HCT116 (cell line): ENCODE results near the gene HBP1. TPM values are rescaled to one million over a fixed set of nuclear protein-coding genes. Genes with fewer than 3 reads are reported as not detected.

ENCODE experiments used
- ATAC-seq: fragments of 200-7000 bp; cut with Tn5 transposase; 2 replicates; pipeline ENCODE4 v1.9.1; 2020; ENCODE audit warnings: mild to moderate bottlenecking, moderate library complexity
- BruUV-seq: library from RNA; stranded (reverse); fragments of 400-500 nt; replicated peaks from 2 replicates; lab custom pipeline; 2021; lab: Mats Ljungman, UMichigan
- CTCF ChIA-PET: fragments of 300-600 bp; sonication (Branson Sonifier 250); formaldehyde crosslinking; loops from one replicate; lab custom pipeline; 2021; ENCODE audit warnings: antibody characterized with exemption; lab: Charles Lee
- POLR2A ChIA-PET: fragments of 300-600, 350-600 bp; sonication (Branson Sonifier 250); formaldehyde crosslinking; loops from one replicate; lab custom pipeline; 2021; ENCODE audit warnings: antibody characterized with exemption; lab: Charles Lee
- RAD21 ChIA-PET, 2 experiments: fragments of 300-600 bp; sonication (Branson Sonifier 250); formaldehyde crosslinking; loops; one replicate each; lab custom pipeline; 2023; ENCODE audit warnings: low total read pairs in 2 of 2; ENCODE audit not compliant: uncharacterized antibody in 2 of 2, unreplicated experiment in 2 of 2, low non-redundant PET in 1 of 2; lab: Charles Lee
- DNase-seq: peaks from one replicate; pipeline ENCODE4 v3.0.0-alpha.2; 2010; ENCODE audit warnings: low read depth, low spot score
- H2AFZ ChIP-seq: fragments of 200-600 bp; shearing (Covaris generic), sonication (generic); 2 replicates; pipeline ENCODE4 v1.6.1; 2017; ENCODE audit warnings: low read depth, mixed run types, mixed read lengths, antibody characterized with exemption, low read length; ENCODE audit not compliant: poor library complexity, severe bottlenecking
- H3K27ac ChIP-seq: 2 replicates; pipeline ENCODE4 v1.5.1; 2012; ENCODE audit warnings: low read depth, low read length
- H3K27me3 ChIP-seq: fragments of 200-600 bp; sonication (generic); 2 replicates; pipeline ENCODE4 v1.6.1; 2016; ENCODE audit warnings: mixed run types, low read length, mixed read lengths; ENCODE audit not compliant: insufficient read depth
- H3K36me3 ChIP-seq, 2 experiments: fragments of 200-500 bp in 1 of 2; fragments of 200-600 bp in 1 of 2; sonication (Bioruptor generic) in 1 of 2; sonication (generic) in 1 of 2; 2 replicates each; pipeline versions ENCODE4 v1.5.1 to v1.6.1; 2014 to 2016; ENCODE audit warnings: low read length in 2 of 2, inconsistent platforms in 1 of 2, mixed read lengths in 1 of 2, mixed run types in 1 of 2; ENCODE audit not compliant: insufficient read depth in 2 of 2, control insufficient read depth in 1 of 2
- H3K4me1 ChIP-seq, 2 experiments: fragments of 200-600 bp in 1 of 2; sonication (generic) in 1 of 2; 2 replicates each; pipeline versions ENCODE4 v1.5.1 to v1.6.1; 2012 to 2017; ENCODE audit warnings: low read length in 2 of 2, inconsistent platforms in 1 of 2, mild to moderate bottlenecking in 1 of 2, mixed read lengths in 1 of 2, mixed run types in 1 of 2, moderate library complexity in 1 of 2; ENCODE audit not compliant: insufficient read depth in 2 of 2, control insufficient read depth in 1 of 2
- H3K4me2 ChIP-seq: fragments of 200-600 bp; sonication (generic); 2 replicates; pipeline ENCODE4 v1.6.1; 2017; ENCODE audit warnings: mixed run types, low read length, mixed read lengths
- H3K4me3 ChIP-seq, 2 experiments: fragments of 200-600 bp in 1 of 2; sonication (generic) in 1 of 2; replicated peaks in 1 of 2; 2 replicates each; pipeline ENCODE4 v1.5.1; 2011 to 2016; ENCODE audit warnings: low read length in 2 of 2, control low read depth in 1 of 2, low read depth in 1 of 2, mild to moderate bottlenecking in 1 of 2, mixed read lengths in 1 of 2, mixed run types in 1 of 2
- H3K79me2 ChIP-seq: fragments of 200-600 bp; sonication (generic); 2 replicates; pipeline ENCODE4 v1.6.1; 2017; ENCODE audit warnings: mild to moderate bottlenecking, mixed run types, low read length, moderate library complexity, mixed read lengths; ENCODE audit not compliant: insufficient read depth
- H3K9ac ChIP-seq: fragments of 200-600 bp; sonication (generic); 2 replicates; pipeline ENCODE4 v1.6.1; 2016; ENCODE audit warnings: low read length, mixed read lengths
- H3K9me2 ChIP-seq: fragments of 200-600 bp; sonication (generic), shearing (Covaris generic); 2 replicates; pipeline ENCODE4 v1.6.1; 2017; ENCODE audit warnings: mixed run types, mild to moderate bottlenecking, moderate library complexity; ENCODE audit not compliant: insufficient read depth
- H3K9me3 ChIP-seq, 2 experiments: fragments of 200-500 bp in 1 of 2; fragments of 200-600 bp in 1 of 2; sonication (Bioruptor generic) in 1 of 2; sonication (generic) in 1 of 2; 2 replicates each; pipeline ENCODE4 v1.6.1; 2014 to 2017; ENCODE audit warnings: low read length in 2 of 2, mixed read lengths in 2 of 2, inconsistent platforms in 1 of 2, low read depth in 1 of 2, mild to moderate bottlenecking in 1 of 2, mixed run types in 1 of 2, moderate library complexity in 1 of 2; ENCODE audit not compliant: control insufficient read depth in 1 of 2, insufficient read depth in 1 of 2
- H4K20me1 ChIP-seq: fragments of 200-600 bp; sonication (generic), shearing (Covaris generic); 2 replicates; pipeline ENCODE4 v1.6.1; 2017; ENCODE audit warnings: mixed run types, mild to moderate bottlenecking, moderate library complexity; ENCODE audit not compliant: insufficient read depth
- CBX3 ChIP-seq: IDR thresholded peaks from 2 replicates; pipeline ENCODE4 v1.6.1; 2012; ENCODE audit warnings: low read depth
- CEBPB ChIP-seq: IDR thresholded peaks from 2 replicates; pipeline ENCODE4 v1.6.1; 2012; ENCODE audit warnings: low read depth
- EZH2 ChIP-seq: fragments of 200-600 bp; sonication (generic); IDR thresholded peaks from 2 replicates; pipeline ENCODE4 v1.6.1; 2017; ENCODE audit warnings: antibody characterized with exemption, mixed run types
- EZH2phosphoT487 ChIP-seq: fragments of 200-600 bp; IDR thresholded peaks from 2 replicates; pipeline ENCODE4 v1.6.1; 2018; ENCODE audit warnings: antibody characterized with exemption, borderline replicate concordance
- FOSL1 ChIP-seq: IDR thresholded peaks from 2 replicates; pipeline ENCODE4 v1.6.1; 2012; ENCODE audit warnings: low read depth
- JUND ChIP-seq: IDR thresholded peaks from 2 replicates; pipeline ENCODE4 v1.6.1; 2012
- POLR2A ChIP-seq: IDR thresholded peaks from 2 replicates; pipeline ENCODE4 v1.7.0; 2011; ENCODE audit warnings: borderline replicate concordance; ENCODE audit not compliant: insufficient read depth, insufficient read length; ENCODE audit errors: extremely low read depth
- POLR2AphosphoS5 ChIP-seq: IDR thresholded peaks from 2 replicates; pipeline ENCODE4 v1.6.1; 2011; ENCODE audit warnings: mild to moderate bottlenecking, low read depth, low read length, moderate library complexity
- RAD21 ChIP-seq: IDR thresholded peaks from 2 replicates; pipeline ENCODE4 v1.6.1; 2012; ENCODE audit warnings: low read depth, mild to moderate bottlenecking
- SP1 ChIP-seq: IDR thresholded peaks from 2 replicates; pipeline ENCODE4 v1.6.1; 2012; ENCODE audit warnings: low read depth
- SRF ChIP-seq: IDR thresholded peaks from 2 replicates; pipeline ENCODE4 v1.6.1; 2012; ENCODE audit warnings: low read depth
- intact Hi-C: fragments of 100-400 bp; cut with micrococcal nuclease; formaldehyde crosslinking; loops from 2 replicates; pipeline ENCODE4 v1.10.0; 2022
- total RNA-seq: library from RNA; stranded (reverse); gene quantifications from one replicate; pipeline ENCODE4 v1.2.1, GENCODE V29; 2021; ENCODE audit not compliant: unreplicated experiment
- TF ChIP-seq, protein P1 (sequence below): IDR thresholded peaks from 2 replicates; pipeline ENCODE4 v1.6.1; 2011; ENCODE audit warnings: mild to moderate bottlenecking, low read length, moderate library complexity; ENCODE audit not compliant: insufficient replicate concordance; ENCODE audit errors: extremely low read depth
- TF ChIP-seq, protein P2 (sequence below): IDR thresholded peaks from 2 replicates; pipeline ENCODE4 v1.6.1; 2012
- TF ChIP-seq, protein P3 (sequence below), 3 experiments: fragments of 200-600 bp in 1 of 3; sonication (generic) in 1 of 3; IDR thresholded peaks in 2 of 3; conservative IDR thresholded peaks in 1 of 3; 2 replicates each; pipeline ENCODE4 v1.5.1; 2012 to 2017; ENCODE audit warnings: low read depth in 2 of 3, low read length in 2 of 3, antibody characterized with exemption in 1 of 3, borderline replicate concordance in 1 of 3, control low read depth in 1 of 3, mild to moderate bottlenecking in 1 of 3, mixed read lengths in 1 of 3, mixed run types in 1 of 3, moderate library complexity in 1 of 3; ENCODE audit not compliant: insufficient read depth in 1 of 3

HBP1 gene
- total RNA-seq, 1 experiment from 2014 or later: 24.3 TPM

DNA sequence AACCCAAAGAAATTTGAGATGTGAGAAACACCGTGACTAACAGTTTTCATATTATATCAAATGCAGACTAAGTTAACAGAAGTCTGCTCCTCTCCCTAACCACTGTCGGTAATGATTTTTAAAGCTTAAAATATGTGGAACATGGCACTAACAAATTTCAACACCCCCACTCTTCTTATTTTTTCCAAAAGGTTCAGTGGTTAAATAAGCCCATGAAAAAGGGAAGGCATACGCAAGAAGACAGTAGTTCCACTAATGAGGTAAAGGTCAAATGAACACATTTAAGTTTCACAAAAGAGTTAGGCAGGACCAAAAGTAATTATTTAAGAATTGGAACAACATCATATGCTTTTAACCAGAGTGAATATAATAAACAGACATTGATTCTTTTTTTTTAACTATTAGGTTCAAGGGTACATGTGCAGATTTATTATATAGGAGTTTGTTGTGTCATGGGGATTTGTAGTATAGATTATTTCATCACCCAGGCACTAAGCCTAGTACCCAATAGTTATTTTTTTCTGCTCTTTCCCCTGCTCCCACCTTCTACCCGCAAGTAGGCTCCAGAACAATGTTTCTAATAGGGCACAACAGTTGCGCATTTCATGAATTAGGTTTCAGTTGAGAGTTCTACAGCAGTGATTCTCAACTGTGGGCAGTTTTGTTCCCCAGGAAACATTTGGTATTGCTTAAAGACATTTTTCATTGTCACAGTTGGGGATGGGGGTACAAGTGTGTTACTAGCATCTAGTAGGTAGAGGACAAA, 79.9 kb downstream of the HBP1 start:
- no peaks in the 10 kb centered on the region for H3K4me1 ChIP-seq
- no peaks in the 10 kb centered on the region for H3K9me2 ChIP-seq
- ATAC-seq (no peak), DNase-seq (no peak)
- TF ChIP-seq CEBPB: no peak
- TF ChIP-seq, protein P1, sequence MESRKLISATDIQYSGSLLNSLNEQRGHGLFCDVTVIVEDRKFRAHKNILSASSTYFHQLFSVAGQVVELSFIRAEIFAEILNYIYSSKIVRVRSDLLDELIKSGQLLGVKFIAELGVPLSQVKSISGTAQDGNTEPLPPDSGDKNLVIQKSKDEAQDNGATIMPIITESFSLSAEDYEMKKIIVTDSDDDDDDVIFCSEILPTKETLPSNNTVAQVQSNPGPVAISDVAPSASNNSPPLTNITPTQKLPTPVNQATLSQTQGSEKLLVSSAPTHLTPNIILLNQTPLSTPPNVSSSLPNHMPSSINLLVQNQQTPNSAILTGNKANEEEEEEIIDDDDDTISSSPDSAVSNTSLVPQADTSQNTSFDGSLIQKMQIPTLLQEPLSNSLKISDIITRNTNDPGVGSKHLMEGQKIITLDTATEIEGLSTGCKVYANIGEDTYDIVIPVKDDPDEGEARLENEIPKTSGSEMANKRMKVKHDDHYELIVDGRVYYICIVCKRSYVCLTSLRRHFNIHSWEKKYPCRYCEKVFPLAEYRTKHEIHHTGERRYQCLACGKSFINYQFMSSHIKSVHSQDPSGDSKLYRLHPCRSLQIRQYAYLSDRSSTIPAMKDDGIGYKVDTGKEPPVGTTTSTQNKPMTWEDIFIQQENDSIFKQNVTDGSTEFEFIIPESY: no peak
- no peak for TF ChIP-seq CBX3
- no peak for TF ChIP-seq RAD21
- no peak for TF ChIP-seq JUND
- no peak for TF ChIP-seq SP1
- TF ChIP-seq FOSL1: no peak
- TF ChIP-seq, protein P2, sequence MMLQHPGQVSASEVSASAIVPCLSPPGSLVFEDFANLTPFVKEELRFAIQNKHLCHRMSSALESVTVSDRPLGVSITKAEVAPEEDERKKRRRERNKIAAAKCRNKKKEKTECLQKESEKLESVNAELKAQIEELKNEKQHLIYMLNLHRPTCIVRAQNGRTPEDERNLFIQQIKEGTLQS: no peak
- TF ChIP-seq EZH2: no peak
- no peak for TF ChIP-seq POLR2A
- TF ChIP-seq EZH2phosphoT487: no peak
- no peak for TF ChIP-seq SRF
- TF ChIP-seq, protein P3, sequence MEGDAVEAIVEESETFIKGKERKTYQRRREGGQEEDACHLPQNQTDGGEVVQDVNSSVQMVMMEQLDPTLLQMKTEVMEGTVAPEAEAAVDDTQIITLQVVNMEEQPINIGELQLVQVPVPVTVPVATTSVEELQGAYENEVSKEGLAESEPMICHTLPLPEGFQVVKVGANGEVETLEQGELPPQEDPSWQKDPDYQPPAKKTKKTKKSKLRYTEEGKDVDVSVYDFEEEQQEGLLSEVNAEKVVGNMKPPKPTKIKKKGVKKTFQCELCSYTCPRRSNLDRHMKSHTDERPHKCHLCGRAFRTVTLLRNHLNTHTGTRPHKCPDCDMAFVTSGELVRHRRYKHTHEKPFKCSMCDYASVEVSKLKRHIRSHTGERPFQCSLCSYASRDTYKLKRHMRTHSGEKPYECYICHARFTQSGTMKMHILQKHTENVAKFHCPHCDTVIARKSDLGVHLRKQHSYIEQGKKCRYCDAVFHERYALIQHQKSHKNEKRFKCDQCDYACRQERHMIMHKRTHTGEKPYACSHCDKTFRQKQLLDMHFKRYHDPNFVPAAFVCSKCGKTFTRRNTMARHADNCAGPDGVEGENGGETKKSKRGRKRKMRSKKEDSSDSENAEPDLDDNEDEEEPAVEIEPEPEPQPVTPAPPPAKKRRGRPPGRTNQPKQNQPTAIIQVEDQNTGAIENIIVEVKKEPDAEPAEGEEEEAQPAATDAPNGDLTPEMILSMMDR (IDR thresholded peaks at IDR 0.05 in 2 of 3, conservative IDR thresholded peaks at IDR 0.05 in 1 of 3; ENCODE audit: borderline replicate concordance in 1 of 3, insufficient read depth in 1 of 3, low read depth in 2 of 3, low read length in 2 of 3): no peak
- no peak for TF ChIP-seq POLR2AphosphoS5
- no peak overlapping the region for H3K27ac ChIP-seq
- no peaks in the 10 kb centered on the region for H3K36me3 ChIP-seq
- no peaks in the 10 kb centered on the region for H3K79me2 ChIP-seq
- H4K20me1 ChIP-seq: no peaks in the 10 kb centered on the region
- H2AFZ ChIP-seq: no peak overlapping the region
- no peak overlapping the region for H3K4me2 ChIP-seq
- H3K9me3 ChIP-seq: no peaks in the 10 kb centered on the region
- no TSS peak for BruUV-seq
- POLR2A ChIA-PET: no interaction called here
- CTCF ChIA-PET: no interaction called here
- intact Hi-C loops: no loop called here
- H3K4me3 ChIP-seq: no peak overlapping the region
- RAD21 ChIA-PET: no interaction called here
- H3K9ac ChIP-seq: no peak overlapping the region
- H3K27me3 ChIP-seq: no peaks in the 10 kb centered on the region
